SU-DHL-6 (cell line): ENCODE measurements around the gene CPB2.

Experiments
- H2AFZ ChIP-seq: fragments of 200-600 bp; sonication (generic); 2 replicates; pipeline ENCODE4 v1.6.1; 2014; ENCODE audit warnings: low read depth, mild to moderate bottlenecking, moderate library complexity, mixed read lengths, antibody characterized with exemption, low read length; ENCODE audit not compliant: severe bottlenecking
- H3F3A ChIP-seq: fragments of 200-600 bp; shearing (Covaris generic); 2 replicates; pipeline ENCODE4 v1.6.0; 2016; ENCODE audit warnings: antibody characterized with exemption, mild to moderate bottlenecking; ENCODE audit not compliant: insufficient read depth
- H3K27ac ChIP-seq: fragments of 200-600 bp; sonication (generic); 2 replicates; pipeline ENCODE4 v1.5.1; 2016; ENCODE audit warnings: low read depth, mild to moderate bottlenecking, low read length, moderate library complexity, mixed read lengths
- H3K27me3 ChIP-seq: fragments of 200-600 bp; sonication (generic), shearing (Covaris generic); 2 replicates; pipeline ENCODE4 v1.6.0; 2014; ENCODE audit warnings: mild to moderate bottlenecking, low read length
- H3K36me3 ChIP-seq: fragments of 200-600 bp; sonication (generic); 2 replicates; pipeline ENCODE4 v1.6.1; 2014; ENCODE audit warnings: mild to moderate bottlenecking, low read length, mixed read lengths
- H3K4me2 ChIP-seq: fragments of 300-600, 200-600 bp; shearing (Covaris generic), sonication (generic); 2 replicates; pipeline ENCODE4 v1.6.0; 2014; ENCODE audit warnings: low read length, low read depth, mild to moderate bottlenecking; ENCODE audit not compliant: poor library complexity, severe bottlenecking
- H3K4me3 ChIP-seq: fragments of 200-600 bp; sonication (generic); 2 replicates; pipeline ENCODE4 v1.5.1; 2014; ENCODE audit warnings: antibody characterized with exemption, low read length, mild to moderate bottlenecking, mixed read lengths; ENCODE audit not compliant: insufficient read depth, poor library complexity, severe bottlenecking
- H3K79me2 ChIP-seq: fragments of 200-600 bp; sonication (generic); 2 replicates; pipeline ENCODE4 v1.6.1; 2014; ENCODE audit warnings: mild to moderate bottlenecking, low read length, moderate library complexity; ENCODE audit not compliant: insufficient read depth
- H3K9ac ChIP-seq: fragments of 200-600 bp; sonication (generic); 2 replicates; pipeline ENCODE4 v1.7.0; 2014; ENCODE audit warnings: mild to moderate bottlenecking, low read length
- H3K9me2 ChIP-seq: fragments of 200-600 bp; sonication (generic); replicated peaks from 2 replicates; pipeline ENCODE4 v1.6.1; 2014; ENCODE audit warnings: low read length; ENCODE audit not compliant: insufficient read depth
- H3K9me3 ChIP-seq: fragments of 200-600 bp; sonication (generic); 2 replicates; pipeline ENCODE4 v1.6.1; 2014; ENCODE audit warnings: low read length, mixed read lengths; ENCODE audit not compliant: insufficient read depth
- H4K20me1 ChIP-seq: fragments of 200-600 bp; sonication (generic); 2 replicates; pipeline ENCODE4 v1.6.1; 2014; ENCODE audit warnings: low read depth, mild to moderate bottlenecking, antibody characterized with exemption, low read length, moderate library complexity, mixed read lengths
- CTCF ChIP-seq: fragments of 200-600 bp; sonication (generic); IDR thresholded peaks from one replicate; pipeline ENCODE4 v1.5.1; 2017; ENCODE audit warnings: antibody characterized with exemption, mild to moderate bottlenecking, low read length, moderate library complexity; ENCODE audit not compliant: insufficient read depth, poor library complexity, severe bottlenecking
- EZH2phosphoT487 ChIP-seq: fragments of 200-600 bp; sonication (generic), shearing (Covaris generic); conservative IDR thresholded peaks from 2 replicates; pipeline ENCODE4 v1.6.1; 2018; ENCODE audit warnings: mild to moderate bottlenecking, antibody characterized with exemption, low read length, moderate library complexity, mixed read lengths

Gene CPB2

DNA sequence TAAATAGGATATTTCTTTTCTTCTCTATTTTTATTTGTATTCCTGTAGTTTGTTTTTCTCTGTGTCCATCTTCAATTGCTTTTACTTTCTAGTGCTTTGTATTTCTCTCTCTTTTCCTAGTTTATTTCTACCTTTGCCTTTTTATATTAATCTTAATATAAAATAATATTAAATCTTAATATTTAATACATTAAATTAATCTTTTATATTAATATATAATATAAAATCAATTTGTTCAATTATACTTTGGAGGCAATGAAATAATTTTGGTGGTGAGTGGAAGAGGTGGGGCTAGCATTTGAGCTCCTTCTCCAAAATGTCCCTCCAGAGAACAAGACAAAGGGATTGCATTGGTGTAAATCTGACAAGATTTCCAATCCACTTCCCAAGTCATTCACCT is 6.3 kb upstream of the CPB2 start:
- no peak overlapping the region for H3K4me2 ChIP-seq
- no peak overlapping the region for H3K9ac ChIP-seq

DNA sequence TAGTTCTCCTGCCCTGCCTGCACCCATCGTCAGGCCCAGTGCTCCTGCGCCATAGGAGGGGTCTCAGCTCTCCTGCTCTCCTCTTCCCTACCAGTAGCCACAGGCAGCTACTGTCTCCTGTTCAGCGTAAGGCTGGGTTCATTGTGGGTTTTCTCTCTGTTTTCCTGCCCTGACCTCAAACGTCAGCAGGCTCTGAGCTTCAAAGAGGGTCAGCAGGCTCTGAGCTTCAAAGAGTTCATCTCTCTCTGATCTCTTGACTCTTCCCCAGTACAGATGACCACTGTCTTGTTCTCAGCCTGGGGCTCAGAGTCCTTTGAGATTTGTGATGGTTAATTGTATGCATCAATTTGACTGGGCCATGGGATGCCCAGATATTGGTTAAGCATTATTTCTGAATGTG is 4.6 kb upstream of the CPB2 start:
- Histone ChIP-seq H3K4me2 (no peak overlapping the region), H3K9me2 (no peaks in the 10 kb centered on the region), H3F3A (no peaks in the 10 kb centered on the region), H3K27ac (no peak overlapping the region), H3K4me3 (no peak overlapping the region), H3K9ac (no peak overlapping the region), H3K79me2 (no peaks in the 10 kb centered on the region), H3K9me3 (no peaks in the 10 kb centered on the region), H4K20me1 (no peaks in the 10 kb centered on the region), H3K27me3 (no peaks in the 10 kb centered on the region), H2AFZ (no peak overlapping the region), H3K36me3 (no peaks in the 10 kb centered on the region)
- TF ChIP-seq CTCF (no peak), EZH2phosphoT487 (no peak)

More for the DNA sequence above, 6.3 kb upstream of the CPB2 start:
- Histone ChIP-seq H3K79me2 (no peaks in the 10 kb centered on the region), H3K36me3 (no peaks in the 10 kb centered on the region), H3K27ac (no peak overlapping the region), H3K9me2 (no peaks in the 10 kb centered on the region), H3K9me3 (no peaks in the 10 kb centered on the region), H2AFZ (no peak overlapping the region), H3F3A (no peaks in the 10 kb centered on the region), H4K20me1 (no peaks in the 10 kb centered on the region), H3K4me3 (no peak overlapping the region), H3K27me3 (no peaks in the 10 kb centered on the region)
- TF ChIP-seq EZH2phosphoT487 (no peak), CTCF (no peak)

DNA sequence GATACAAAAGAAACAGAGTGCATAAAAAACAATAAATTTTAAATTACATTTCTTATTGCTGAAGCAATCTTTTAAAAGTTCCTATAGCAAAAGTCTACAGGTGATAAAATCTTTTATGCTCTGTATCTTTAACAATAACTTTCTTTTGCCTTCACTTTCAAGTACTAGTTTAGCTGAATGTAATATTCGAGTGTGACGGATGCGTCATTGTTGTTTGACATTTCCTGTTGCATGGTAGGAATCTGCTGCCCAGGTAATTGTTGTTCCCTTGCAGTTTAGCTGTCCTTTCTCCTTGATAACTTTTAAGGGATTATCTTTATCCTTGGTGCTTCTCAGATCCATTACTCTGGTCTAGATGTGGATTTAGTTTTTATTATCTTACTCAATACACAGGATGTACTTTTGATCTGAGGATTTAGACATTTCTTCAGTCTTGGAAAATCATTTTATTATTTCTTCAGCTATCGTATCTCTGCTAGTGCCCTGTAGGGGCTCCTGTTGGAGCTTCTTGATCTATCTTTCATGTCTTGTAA is 2.1 kb upstream of the CPB2 start:
- H2AFZ ChIP-seq = no peak overlapping the region
- H3K79me2 ChIP-seq = no peaks in the 10 kb centered on the region
- no peak overlapping the region for H3K4me3 ChIP-seq
- H3K27me3 ChIP-seq = no peaks in the 10 kb centered on the region
- TF ChIP-seq CTCF = no peak
- TF ChIP-seq EZH2phosphoT487 = no peak
- H3K27ac ChIP-seq = no peak overlapping the region
- no peak overlapping the region for H3K9ac ChIP-seq
- H3F3A ChIP-seq = no peaks in the 10 kb centered on the region
- H3K36me3 ChIP-seq = no peaks in the 10 kb centered on the region
- H3K9me2 ChIP-seq = no peaks in the 10 kb centered on the region
- no peak overlapping the region for H3K4me2 ChIP-seq
- H4K20me1 ChIP-seq = no peaks in the 10 kb centered on the region
- no peaks in the 10 kb centered on the region for H3K9me3 ChIP-seq
